Brain microvascular endothelial cell (primary cell): ENCODE results near the gene MTHFD2L.

Experiments used
- DNase-seq: peaks from one replicate; pipeline ENCODE4 v3.0.0-alpha.2; 2020
- H3K27ac ChIP-seq: fragments of 250-450 bp; sonication (Bioruptor Pico); 2 replicates; pipeline ENCODE4 v1.5.1; 2020; ENCODE audit warnings: mild to moderate bottlenecking, moderate library complexity
- H3K27me3 ChIP-seq: fragments of 250-450 bp; sonication (Bioruptor Pico); replicated peaks from 2 replicates; pipeline ENCODE4 v1.5.1; 2020; ENCODE audit warnings: mild to moderate bottlenecking
- H3K36me3 ChIP-seq: fragments of 250-450 bp; sonication (Bioruptor Pico); replicated peaks from 2 replicates; pipeline ENCODE4 v1.5.1; 2020; ENCODE audit warnings: mild to moderate bottlenecking
- H3K4me3 ChIP-seq: 2 replicates; pipeline ENCODE4 v1.5.1; 2011; ENCODE audit warnings: low read depth, mild to moderate bottlenecking, control low read depth, low read length, moderate library complexity
- in situ Hi-C: cut with HindIII; loops from 2 replicates; pipeline ENCODE4 v1.10.0; 2017; ENCODE audit warnings: low sequenced_read_pairs, low pct_ligation_motif_present
- TF ChIP-seq, protein P1 (sequence below): IDR thresholded peaks from 2 replicates; pipeline ENCODE4 v1.5.1; 2011; ENCODE audit warnings: low read depth, mild to moderate bottlenecking, moderate library complexity, low read length, control low read depth, inconsistent platforms; ENCODE audit errors: missing control alignments

Gene MTHFD2L

DNA sequence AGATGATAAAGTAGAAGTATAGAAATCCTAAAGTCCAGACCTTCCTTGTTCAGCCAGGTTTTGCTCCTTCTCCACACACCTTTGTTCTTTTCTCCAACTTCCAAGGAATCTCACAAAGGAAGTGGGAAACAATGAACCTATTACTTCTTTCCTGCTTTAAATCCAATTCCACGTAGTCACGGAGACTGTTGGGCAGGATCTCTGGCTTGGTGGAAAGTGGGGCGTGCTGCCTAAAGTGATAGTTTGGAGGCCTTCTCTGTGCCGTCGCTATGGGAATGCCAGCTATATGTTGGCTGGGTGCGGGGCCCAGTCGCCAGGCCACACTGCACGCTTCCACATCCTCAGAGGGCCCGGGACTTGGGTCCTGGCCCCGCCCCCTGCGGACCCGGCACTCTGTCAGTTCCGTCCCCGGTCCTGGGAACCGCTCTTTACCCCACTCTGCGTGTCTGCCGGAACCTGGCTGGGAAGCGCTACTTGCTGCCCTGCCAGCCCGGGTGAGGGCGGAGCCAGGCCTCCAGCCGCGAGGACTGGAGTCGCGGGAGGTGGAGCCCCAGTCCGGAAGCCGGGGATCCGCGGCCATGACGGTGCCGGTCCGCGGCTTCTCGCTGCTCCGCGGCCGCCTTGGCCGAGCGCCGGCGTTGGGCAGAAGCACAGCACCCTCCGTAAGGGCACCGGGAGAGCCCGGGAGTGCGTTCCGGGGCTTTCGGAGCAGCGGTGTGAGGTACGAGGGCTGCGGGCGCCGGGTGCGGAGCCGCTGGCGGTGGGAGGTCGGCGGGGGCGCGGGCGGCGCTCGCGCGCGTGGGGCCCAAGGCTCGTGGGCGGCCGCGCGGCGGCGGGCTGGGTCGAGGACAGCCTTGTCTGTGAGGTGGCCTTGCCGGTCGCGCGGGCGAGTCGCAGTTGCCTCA, at the start of gene MTHFD2L:
Gene MTHFD2L (plus strand): TSS at position 558 of the 905 bp plus-strand sequence. CDS start 21 bp downstream, at position 579.
- in situ Hi-C loops, result no loop called here

DNA sequence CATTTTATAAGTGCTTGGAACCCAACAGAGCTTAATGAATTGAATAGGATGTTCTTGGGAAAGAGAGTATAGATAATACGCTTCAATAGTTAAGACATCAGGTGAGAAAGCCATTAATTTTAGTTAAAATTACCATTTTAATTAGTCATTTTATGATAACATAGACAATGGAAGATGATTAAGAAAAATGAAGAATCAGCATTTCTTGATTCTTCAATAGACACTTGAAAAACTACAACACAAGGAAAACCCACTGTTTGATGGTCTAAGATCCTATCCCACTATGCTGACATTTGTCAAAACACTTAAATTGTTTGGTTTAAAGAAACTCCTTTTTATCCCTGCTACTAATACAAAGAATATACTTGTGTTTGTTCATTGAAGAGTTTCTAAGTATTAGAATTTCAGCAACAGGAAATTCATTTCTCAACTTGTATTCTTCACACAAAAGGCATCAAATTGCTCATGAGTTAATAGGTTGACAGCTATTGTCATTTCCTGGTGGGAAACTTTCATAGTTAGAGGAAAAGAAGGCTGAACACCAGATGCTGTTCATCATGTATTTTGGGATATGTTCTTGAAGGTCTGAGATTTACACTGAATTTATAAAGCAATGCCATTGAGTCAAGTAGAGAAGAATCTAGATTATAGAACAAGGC, 49.3 kb upstream of the MTHFD2L start:
- Histone ChIP-seq H3K27ac (peak overlapping the region; percentile 99), H3K27me3 (no peaks in the 10 kb centered on the region), H3K4me3 (no peak overlapping the region), H3K36me3 (no peaks in the 10 kb centered on the region)
- no peak for DNase-seq
- in situ Hi-C loops, result no loop called here
- TF ChIP-seq, protein P1, sequence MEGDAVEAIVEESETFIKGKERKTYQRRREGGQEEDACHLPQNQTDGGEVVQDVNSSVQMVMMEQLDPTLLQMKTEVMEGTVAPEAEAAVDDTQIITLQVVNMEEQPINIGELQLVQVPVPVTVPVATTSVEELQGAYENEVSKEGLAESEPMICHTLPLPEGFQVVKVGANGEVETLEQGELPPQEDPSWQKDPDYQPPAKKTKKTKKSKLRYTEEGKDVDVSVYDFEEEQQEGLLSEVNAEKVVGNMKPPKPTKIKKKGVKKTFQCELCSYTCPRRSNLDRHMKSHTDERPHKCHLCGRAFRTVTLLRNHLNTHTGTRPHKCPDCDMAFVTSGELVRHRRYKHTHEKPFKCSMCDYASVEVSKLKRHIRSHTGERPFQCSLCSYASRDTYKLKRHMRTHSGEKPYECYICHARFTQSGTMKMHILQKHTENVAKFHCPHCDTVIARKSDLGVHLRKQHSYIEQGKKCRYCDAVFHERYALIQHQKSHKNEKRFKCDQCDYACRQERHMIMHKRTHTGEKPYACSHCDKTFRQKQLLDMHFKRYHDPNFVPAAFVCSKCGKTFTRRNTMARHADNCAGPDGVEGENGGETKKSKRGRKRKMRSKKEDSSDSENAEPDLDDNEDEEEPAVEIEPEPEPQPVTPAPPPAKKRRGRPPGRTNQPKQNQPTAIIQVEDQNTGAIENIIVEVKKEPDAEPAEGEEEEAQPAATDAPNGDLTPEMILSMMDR, result no peak

More for the DNA sequence above, at the start of gene MTHFD2L:
- Histone ChIP-seq H3K4me3 (peak within 1 kb of the TSS; percentile 73), H3K27ac (peak within 1 kb of the TSS; percentile 97), H3K36me3 (peaks cover 3% of the 10 kb centered on the region), H3K27me3 (no peaks in the 10 kb centered on the region)
- DNase-seq, result peak; percentile 92
- TF ChIP-seq, protein P1, result no peak

DNA sequence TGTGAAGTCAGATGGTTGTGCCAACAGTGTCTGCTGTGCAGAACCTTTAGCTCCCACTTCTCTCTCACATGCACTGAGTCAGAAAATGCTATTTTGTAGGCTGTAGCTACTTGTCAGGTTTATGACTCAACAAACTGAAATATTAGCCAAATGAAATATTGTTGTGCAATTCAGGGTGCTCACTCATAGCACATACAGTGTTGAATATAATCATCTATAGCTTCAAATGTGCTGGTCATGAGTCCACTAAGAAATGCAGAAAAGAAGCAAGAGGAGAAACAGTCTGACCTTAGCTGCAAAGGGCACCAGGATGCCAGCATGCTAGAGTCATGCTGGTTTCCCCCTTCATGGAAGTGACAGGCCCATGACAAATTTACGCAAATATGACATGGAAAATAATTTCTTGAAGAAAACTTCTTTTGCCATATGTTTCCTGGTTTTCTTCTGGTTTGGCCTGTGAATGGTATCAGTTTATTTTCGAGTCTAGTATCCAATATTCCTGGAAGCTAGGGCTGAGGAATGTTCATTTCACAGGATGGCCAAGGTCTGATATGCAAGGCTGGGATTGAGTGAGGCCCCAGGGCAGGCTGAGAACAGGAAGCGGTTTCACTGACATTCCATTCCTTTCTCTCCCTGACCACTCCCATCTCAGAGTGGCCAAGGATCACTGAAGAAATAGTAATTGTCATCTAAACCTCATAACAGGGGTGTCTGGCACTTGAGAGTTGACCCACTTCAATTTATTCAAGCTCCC, 48.6 kb upstream of the MTHFD2L start:
- Histone ChIP-seq H3K4me3 (no peak overlapping the region), H3K27ac (peak overlapping the region; percentile 99), H3K36me3 (no peaks in the 10 kb centered on the region), H3K27me3 (no peaks in the 10 kb centered on the region)
- TF ChIP-seq, protein P1, result no peak
- in situ Hi-C loops, result no loop called here
- peak; percentile 93 for DNase-seq

DNA sequence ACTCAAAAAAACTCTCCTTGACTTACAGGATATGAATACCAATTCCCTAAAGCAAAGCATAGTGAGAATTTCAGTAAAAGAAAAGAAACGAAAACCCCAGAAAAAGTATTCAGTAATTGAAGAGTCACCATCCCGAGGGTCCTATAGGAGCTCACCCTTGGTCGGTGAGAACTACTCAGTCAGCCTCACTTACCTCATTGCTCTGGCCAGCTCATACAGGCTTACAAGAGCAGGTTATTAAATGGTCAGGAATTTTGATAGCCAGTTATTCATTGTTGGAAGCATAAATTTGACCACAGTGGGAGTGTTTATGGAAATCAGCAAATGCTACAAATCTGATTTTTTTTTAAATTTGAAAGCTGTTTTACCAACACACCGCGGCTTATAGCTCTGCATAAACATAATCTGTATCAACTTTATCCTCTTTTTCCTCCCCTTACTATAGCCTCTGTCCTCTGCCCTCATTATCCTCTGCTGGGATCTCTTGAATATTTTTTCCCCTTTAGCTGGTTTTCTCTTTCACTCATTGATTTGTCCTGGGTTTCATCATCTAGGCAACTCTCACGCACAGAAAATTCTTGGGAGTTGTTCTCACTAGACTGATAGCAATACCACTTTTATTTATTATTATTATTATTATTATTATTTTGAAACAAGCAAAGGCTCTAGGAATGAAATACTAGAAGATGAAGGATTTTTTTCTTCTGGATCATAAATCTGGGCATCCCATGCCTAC, 47.9 kb upstream of the MTHFD2L start:
- Histone ChIP-seq H3K27ac (peak overlapping the region; percentile 99), H3K4me3 (no peak overlapping the region), H3K27me3 (no peaks in the 10 kb centered on the region), H3K36me3 (no peaks in the 10 kb centered on the region)
- in situ Hi-C loops, result no loop called here
- DNase-seq, result peak; percentile 91
- TF ChIP-seq, protein P1, result no peak

DNA sequence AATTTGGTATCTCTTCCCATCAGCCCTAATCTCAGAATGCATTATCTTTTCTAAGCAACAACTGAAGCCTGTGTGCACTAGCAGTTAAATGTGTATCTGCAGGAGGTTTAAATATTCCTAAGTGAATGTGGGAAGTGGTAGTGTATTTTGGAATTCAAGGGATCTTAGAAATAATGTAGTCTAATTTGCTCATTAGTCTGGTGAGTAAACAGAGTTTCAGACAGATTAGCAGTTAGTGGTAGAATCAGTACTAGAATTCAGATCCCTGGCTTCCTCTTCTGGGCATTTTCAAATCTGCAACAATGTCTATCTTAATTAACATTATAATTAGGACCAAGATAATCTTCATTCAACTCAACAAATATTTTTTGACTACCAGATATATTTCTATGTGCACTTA, 47.2 kb upstream of the MTHFD2L start:
- H3K27ac ChIP-seq, result peak overlapping the region; percentile 99
- in situ Hi-C loops, result no loop called here
- TF ChIP-seq, protein P1, result no peak

More for the DNA sequence above, 47.2 kb upstream of the MTHFD2L start:
- H3K36me3 ChIP-seq, result no peaks in the 10 kb centered on the region
- no peak overlapping the region for H3K4me3 ChIP-seq
- no peaks in the 10 kb centered on the region for H3K27me3 ChIP-seq
- no peak for DNase-seq
